AG04449 (cell line): ENCODE measurements around the gene ZNF282.

Experiments
- CTCF ChIA-PET: fragments of 350-600 bp; formaldehyde crosslinking; extraction: SDS; loops from one replicate; lab custom pipeline; 2021; ENCODE audit warnings: antibody characterized with exemption; lab: Yijun Ruan, JAX
- POLR2A ChIA-PET: fragments of 400-600, 350-600 bp; formaldehyde crosslinking; extraction: SDS; loops from one replicate; lab custom pipeline; 2020; ENCODE audit warnings: antibody characterized with exemption, inconsistent platforms; lab: Yijun Ruan, JAX
- DNase-seq: peaks from one replicate; pipeline ENCODE4 v3.0.0-alpha.2; 2010; ENCODE audit warnings: low read depth, low spot score
- H3K4me3 ChIP-seq: 2 replicates; pipeline ENCODE4 v1.5.1; 2011; ENCODE audit warnings: low read depth, mild to moderate bottlenecking, control low read depth, low read length
- CTCF ChIP-seq: IDR thresholded peaks from one replicate; pipeline ENCODE4 v1.5.1; 2011; ENCODE audit warnings: mild to moderate bottlenecking, moderate library complexity, low read length, control low read depth, inconsistent platforms; ENCODE audit not compliant: insufficient read depth; ENCODE audit errors: missing control alignments

The ZNF282 gene

DNA sequence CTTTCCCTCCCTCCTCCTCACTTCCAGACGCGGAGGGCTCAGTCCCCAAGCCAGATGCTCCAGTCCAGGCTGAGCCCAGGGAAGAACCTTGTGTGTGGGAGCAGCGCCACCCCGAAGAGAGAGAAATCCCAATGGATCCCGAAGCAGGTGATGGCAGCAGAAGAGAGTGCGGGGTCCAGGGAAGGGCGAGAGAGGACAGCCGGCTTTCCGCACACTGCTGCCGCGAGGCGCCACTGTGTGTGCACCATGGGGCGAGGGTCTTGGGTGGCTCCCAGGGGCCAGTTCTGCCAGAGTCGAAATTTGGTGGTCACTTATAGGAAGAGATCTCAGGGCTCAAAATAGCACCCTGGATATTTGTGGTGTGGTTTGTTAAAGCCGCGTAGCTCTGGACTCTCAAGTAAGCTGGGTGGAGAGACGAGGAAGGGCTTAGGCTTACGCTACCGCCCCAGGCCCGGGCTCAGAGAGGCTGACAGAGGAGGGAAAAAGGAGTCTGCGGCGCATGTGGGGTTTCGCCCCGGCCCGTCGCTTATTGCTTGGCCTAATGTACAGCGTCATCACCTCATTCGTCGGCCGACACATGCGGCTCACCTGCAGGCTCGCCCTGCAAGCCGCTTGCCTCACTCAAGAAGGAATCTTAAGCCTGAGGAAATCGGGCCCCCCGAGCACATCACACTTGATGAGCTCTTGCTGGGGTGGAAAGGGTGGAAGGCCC, 12.1 kb downstream of the ZNF282 start:
- TF ChIP-seq CTCF, result no peak
- POLR2A ChIA-PET, result no interaction called here
- CTCF ChIA-PET, result interaction anchor here (0.8 to 1.8 kb wide), 4 partner anchors 8 to 14 kb away, joined by 3 to 7 read pairs (median 4); partner anchors contain the start of gene ZNF282
- no peak overlapping the region for H3K4me3 ChIP-seq
- DNase-seq, result no peak

- ChIA-PET CTCF (interaction anchor here (0.8 to 1.5 kb wide), 8 partner anchors 8 to 31 kb away, joined by 3 to 7 read pairs (median 4); partner anchors contain the start of gene ZNF282), POLR2A (no interaction called here)
- no peak for DNase-seq
These were observed 14.3 kb downstream of the ZNF282 start for GRCh38 chr7:149209518-149210269.

GRCh38 chr7:149210551-149210950, 15.2 kb downstream of the ZNF282 start:
- CTCF ChIA-PET, result interaction anchor here (0.8 to 1.5 kb wide), 8 partner anchors 9 to 30 kb away, joined by 3 to 7 read pairs (median 4); partner anchors contain the start of gene ZNF282
- no peak for DNase-seq
- POLR2A ChIA-PET, result no interaction called here
- TF ChIP-seq CTCF, result no peak
- no peak overlapping the region for H3K4me3 ChIP-seq

More at GRCh38 chr7:149209518-149210269, 14.3 kb downstream of the ZNF282 start:
- TF ChIP-seq CTCF, result peak; percentile 60
- no peak overlapping the region for H3K4me3 ChIP-seq

- no peak overlapping the region for H3K4me3 ChIP-seq
- POLR2A ChIA-PET, result no interaction called here
- no peak for DNase-seq
- CTCF ChIA-PET, result interaction anchor here (0.8 to 3.4 kb wide), 3 partner anchors 19 to 47 kb away, joined by 3 to 11 read pairs (median 3); partner anchors contain the start of gene ZNF282
- TF ChIP-seq CTCF, result no peak
These were observed 18.8 kb downstream of the ZNF282 start for GRCh38 chr7:149214020-149214720.

GRCh38 chr7:149216402-149216801, 21.1 kb downstream of the ZNF282 start:
- ChIA-PET POLR2A (no interaction called here), CTCF (interaction anchor here (1.0 kb wide), 1 partner anchor 24 kb away, joined by 3 read pairs; no protein-coding TSS in a partner anchor)
- TF ChIP-seq CTCF, result no peak
- no peak overlapping the region for H3K4me3 ChIP-seq
- DNase-seq, result no peak
